Measurements from ENCODE around the gene C2CD2L. TPM values are rescaled to one million over a fixed set of nuclear protein-coding genes. Genes with fewer than 3 reads are reported as not detected.
A peak's percentile ranks its signal among the peaks of the same experiment; 100 is the strongest.

Gene C2CD2L
- total and polyA plus RNA-seq, 2 of the 13 experiments (the other 11 are each of a cell fraction or from before 2014, with no cell fraction given), result 3.7 to 5.5 TPM

DNA sequence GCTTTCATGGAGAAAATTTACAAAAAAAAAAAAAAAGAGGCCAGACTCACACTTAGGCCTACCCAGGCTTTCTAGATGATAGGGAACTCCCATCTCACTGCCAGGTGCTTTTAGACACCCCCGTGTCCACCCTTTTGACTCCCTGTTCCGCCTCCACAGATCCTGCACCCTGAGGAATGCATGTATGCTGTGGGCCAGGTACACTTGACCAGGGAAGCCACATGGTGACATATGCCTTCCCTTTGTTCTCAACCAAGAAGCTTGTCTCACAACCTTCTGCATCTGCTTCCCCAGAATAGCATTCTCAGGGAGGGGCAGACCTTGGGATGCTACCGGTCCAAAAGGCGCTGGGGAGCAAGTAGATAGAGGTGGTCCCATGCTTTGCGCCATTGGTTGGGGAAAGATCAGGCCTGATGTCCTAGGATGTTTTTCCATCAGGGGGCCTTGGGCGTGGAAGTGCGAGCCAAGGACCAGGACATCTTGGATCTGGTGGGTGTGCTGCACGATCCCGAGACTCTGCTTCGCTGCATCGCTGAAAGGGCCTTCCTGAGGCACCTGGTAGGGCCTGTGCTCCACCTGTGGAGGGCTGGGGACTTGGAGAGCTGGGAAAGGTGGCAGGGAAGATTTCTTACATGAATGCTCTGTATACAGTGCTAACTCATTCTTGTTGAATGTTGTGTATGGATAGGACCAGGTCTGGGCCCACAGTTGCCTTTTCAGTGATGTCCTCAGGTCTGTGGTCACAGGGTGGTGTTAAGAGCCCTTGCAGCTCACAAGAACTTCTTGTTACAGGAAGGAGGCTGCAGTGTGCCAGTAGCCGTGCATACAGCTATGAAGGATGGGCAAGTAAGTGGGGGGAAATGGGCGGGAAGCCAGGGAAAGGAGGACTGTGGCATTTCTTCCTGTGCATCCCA, 14.9 kb upstream of the C2CD2L start:
- Histone ChIP-seq H3K9ac (ENCODE audit: insufficient read depth, low read depth, low read length) (peak overlapping the region; percentile 93; the same call in 1 of the 2 replicates), H3K9me3 (ENCODE audit: low read length) (no peaks in the 10 kb centered on the region), H3K36me3 (replicated peaks in 1 of 2; ENCODE audit: control insufficient read depth in 1 of 2, insufficient read depth in 2 of 2, low read length in 2 of 2) (peaks cover 4 to 26% of the 10 kb centered on the region in 2 experiments; a peak in 4 of 5 replicates), H3K4me3 (replicated peaks in 1 of 3; ENCODE audit: insufficient read depth in 1 of 3, low read depth in 2 of 3, low read length in 3 of 3) (peak overlapping the region in 1 of 3 experiments; percentile 93; a peak in 3 of 6 replicates), H4K20me1 (ENCODE audit: insufficient read depth, low read length) (peaks cover 16% of the 10 kb centered on the region), H3K4me2 (ENCODE audit: low read depth, low read length) (peak overlapping the region; percentile 85), H3K79me2 (ENCODE audit: insufficient read depth, low read length) (peaks cover 31% of the 10 kb centered on the region), H2AFZ (ENCODE audit: low read length) (no peak overlapping the region), H3K27me3 (ENCODE audit: control insufficient read depth in 1 of 2, insufficient read depth in 2 of 2, low read length in 2 of 2) (no peaks in the 10 kb centered on the region), H3K4me1 (ENCODE audit: insufficient read depth, low read length) (peaks cover 45% of the 10 kb centered on the region), H3K27ac (ENCODE audit: extremely low read length, insufficient read depth, low read length) (peak overlapping the region; percentile 78)
- WGBS (ENCODE audit: low lambda C conversion rate), result 94% methylated on average over 13 of the region's 13 CpGs
- TF ChIP-seq, protein P1, sequence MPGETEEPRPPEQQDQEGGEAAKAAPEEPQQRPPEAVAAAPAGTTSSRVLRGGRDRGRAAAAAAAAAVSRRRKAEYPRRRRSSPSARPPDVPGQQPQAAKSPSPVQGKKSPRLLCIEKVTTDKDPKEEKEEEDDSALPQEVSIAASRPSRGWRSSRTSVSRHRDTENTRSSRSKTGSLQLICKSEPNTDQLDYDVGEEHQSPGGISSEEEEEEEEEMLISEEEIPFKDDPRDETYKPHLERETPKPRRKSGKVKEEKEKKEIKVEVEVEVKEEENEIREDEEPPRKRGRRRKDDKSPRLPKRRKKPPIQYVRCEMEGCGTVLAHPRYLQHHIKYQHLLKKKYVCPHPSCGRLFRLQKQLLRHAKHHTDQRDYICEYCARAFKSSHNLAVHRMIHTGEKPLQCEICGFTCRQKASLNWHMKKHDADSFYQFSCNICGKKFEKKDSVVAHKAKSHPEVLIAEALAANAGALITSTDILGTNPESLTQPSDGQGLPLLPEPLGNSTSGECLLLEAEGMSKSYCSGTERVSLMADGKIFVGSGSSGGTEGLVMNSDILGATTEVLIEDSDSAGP (CRISPR knock-in tag; IDR thresholded peaks at IDR 0.05; ENCODE audit: borderline replicate concordance), result peak; percentile 37; the same call in 1 of the 2 replicates
- TF ChIP-seq RBM39 (IDR thresholded peaks at IDR 0.05; ENCODE audit: low read depth, low read length, poor library complexity, severe bottlenecking), result no peak
- TF ChIP-seq, protein P2, sequence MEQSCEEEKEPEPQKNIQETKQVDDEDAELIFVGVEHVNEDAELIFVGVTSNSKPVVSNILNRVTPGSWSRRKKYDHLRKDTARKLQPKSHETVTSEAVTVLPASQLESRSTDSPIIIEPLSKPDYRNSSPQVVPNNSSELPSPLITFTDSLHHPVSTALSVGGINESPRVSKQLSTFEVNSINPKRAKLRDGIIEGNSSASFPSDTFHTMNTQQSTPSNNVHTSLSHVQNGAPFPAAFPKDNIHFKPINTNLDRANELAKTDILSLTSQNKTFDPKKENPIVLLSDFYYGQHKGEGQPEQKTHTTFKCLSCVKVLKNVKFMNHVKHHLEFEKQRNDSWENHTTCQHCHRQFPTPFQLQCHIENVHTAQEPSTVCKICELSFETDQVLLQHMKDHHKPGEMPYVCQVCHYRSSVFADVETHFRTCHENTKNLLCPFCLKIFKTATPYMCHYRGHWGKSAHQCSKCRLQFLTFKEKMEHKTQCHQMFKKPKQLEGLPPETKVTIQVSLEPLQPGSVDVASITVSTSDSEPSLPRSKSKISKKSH (CRISPR knock-in tag; IDR thresholded peaks at IDR 0.05; ENCODE audit: borderline replicate concordance), result no peak
- no peak for TF ChIP-seq ZMAT3 (CRISPR knock-in tag; conservative IDR thresholded peaks at IDR 0.05)
- TF ChIP-seq, protein P3, sequence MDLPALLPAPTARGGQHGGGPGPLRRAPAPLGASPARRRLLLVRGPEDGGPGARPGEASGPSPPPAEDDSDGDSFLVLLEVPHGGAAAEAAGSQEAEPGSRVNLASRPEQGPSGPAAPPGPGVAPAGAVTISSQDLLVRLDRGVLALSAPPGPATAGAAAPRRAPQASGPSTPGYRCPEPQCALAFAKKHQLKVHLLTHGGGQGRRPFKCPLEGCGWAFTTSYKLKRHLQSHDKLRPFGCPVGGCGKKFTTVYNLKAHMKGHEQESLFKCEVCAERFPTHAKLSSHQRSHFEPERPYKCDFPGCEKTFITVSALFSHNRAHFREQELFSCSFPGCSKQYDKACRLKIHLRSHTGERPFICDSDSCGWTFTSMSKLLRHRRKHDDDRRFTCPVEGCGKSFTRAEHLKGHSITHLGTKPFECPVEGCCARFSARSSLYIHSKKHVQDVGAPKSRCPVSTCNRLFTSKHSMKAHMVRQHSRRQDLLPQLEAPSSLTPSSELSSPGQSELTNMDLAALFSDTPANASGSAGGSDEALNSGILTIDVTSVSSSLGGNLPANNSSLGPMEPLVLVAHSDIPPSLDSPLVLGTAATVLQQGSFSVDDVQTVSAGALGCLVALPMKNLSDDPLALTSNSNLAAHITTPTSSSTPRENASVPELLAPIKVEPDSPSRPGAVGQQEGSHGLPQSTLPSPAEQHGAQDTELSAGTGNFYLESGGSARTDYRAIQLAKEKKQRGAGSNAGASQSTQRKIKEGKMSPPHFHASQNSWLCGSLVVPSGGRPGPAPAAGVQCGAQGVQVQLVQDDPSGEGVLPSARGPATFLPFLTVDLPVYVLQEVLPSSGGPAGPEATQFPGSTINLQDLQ (CRISPR knock-in tag; IDR thresholded peaks at IDR 0.05), result peak; percentile 56; the same call in 1 of the 2 replicates
- 0 out of 2 replicates have a peak, but pooled peaks have one; percentile 23 for TF ChIP-seq POLR2AphosphoS5 (IDR thresholded peaks at IDR 0.05; ENCODE audit: low read depth, low read length)
- no peak for TF ChIP-seq ZNF496 (CRISPR knock-in tag; IDR thresholded peaks at IDR 0.05; ENCODE audit: insufficient replicate concordance)
- peak; percentile 47 for TF ChIP-seq AGO2 (optimal IDR thresholded peaks at IDR 0.05; ENCODE audit: low read depth, low read length)
- peak; percentile 16 to 69; a peak in 2 of 4 replicates for TF ChIP-seq POLR2A (IDR thresholded peaks at IDR 0.05; ENCODE audit: insufficient read depth in 1 of 2, low read depth in 2 of 2, low read length in 2 of 2)
- peak; percentile 37; the same call in 1 of the 2 replicates for TF ChIP-seq AKAP8 (CRISPR knock-in tag; IDR thresholded peaks at IDR 0.05)
- TF ChIP-seq, protein P4, sequence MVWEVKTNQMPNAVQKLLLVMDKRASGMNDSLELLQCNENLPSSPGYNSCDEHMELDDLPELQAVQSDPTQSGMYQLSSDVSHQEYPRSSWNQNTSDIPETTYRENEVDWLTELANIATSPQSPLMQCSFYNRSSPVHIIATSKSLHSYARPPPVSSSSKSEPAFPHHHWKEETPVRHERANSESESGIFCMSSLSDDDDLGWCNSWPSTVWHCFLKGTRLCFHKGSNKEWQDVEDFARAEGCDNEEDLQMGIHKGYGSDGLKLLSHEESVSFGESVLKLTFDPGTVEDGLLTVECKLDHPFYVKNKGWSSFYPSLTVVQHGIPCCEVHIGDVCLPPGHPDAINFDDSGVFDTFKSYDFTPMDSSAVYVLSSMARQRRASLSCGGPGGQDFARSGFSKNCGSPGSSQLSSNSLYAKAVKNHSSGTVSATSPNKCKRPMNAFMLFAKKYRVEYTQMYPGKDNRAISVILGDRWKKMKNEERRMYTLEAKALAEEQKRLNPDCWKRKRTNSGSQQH (CRISPR knock-in tag; IDR thresholded peaks at IDR 0.05; ENCODE audit: low read depth), result no peak
- peak; percentile 44 for TF ChIP-seq POLR2G (IDR thresholded peaks at IDR 0.05; ENCODE audit: low read depth, low read length)
- TF ChIP-seq ZNF260 (CRISPR knock-in tag; IDR thresholded peaks at IDR 0.05; ENCODE audit: borderline replicate concordance, low read depth), result no peak
- intact Hi-C loops (cut with micrococcal nuclease; ENCODE audit: unreplicated experiment), result no loop called here
- ChIA-PET CTCF (ENCODE audit: low intra/inter-chr PET ratio, low total read pairs) (no interaction called here), POLR2A (interaction anchor here (0.8 to 1.9 kb wide), 5 partner anchors 15 to 73 kb away, joined by 3 to 5 read pairs (median 3); partner anchors contain the start of genes C2CD2L and VPS11)
- no peak for FAIRE-seq
- DNase-seq (ENCODE audit: low spot score), result no peak
- no peak for ATAC-seq
- BruUV-seq (replicated peaks), result no TSS peak
- in situ Hi-C loops (cut with HindIII; ENCODE audit: extremely low pct_ligation_motif_present, low pct_unique_long_range_greater_than_20kb), result no loop called here

Data from HepG2 (cell line).